Colonic mucosa (tissue), 4 donors: Measurements from ENCODE around the gene SUDS3. TPM values are rescaled to one million over a fixed set of nuclear protein-coding genes. Genes with fewer than 3 reads are reported as not detected.

ENCODE experiments used
- DNase-seq: peaks from one replicate; pipeline ENCODE4 v3.0.0-alpha.2; 2020
- H3K27ac ChIP-seq: fragments of 200-600 bp; one replicate; pipeline ENCODE4 v1.8.0; 2021
- H3K27me3 ChIP-seq: fragments of 200-600 bp; one replicate; pipeline ENCODE4 v1.8.0; 2021
- H3K36me3 ChIP-seq: fragments of 200-600 bp; one replicate; pipeline ENCODE4 v1.8.0; 2021
- H3K4me1 ChIP-seq: fragments of 200-600 bp; one replicate; pipeline ENCODE4 v1.8.0; 2021; ENCODE audit warnings: mild to moderate bottlenecking
- H3K4me3 ChIP-seq: fragments of 200-600 bp; one replicate; pipeline ENCODE4 v1.8.0; 2021
- H3K9ac ChIP-seq, 2 donors: one replicate each; pipeline ENCODE4 v1.7.0; 2013; ENCODE audit warnings: control low read depth in 2 of 2, low read depth in 2 of 2, low read length in 2 of 2
- H3K9me3 ChIP-seq: fragments of 200-600 bp; one replicate; pipeline ENCODE4 v1.8.0; 2021
- intact Hi-C: fragments of 100-400 bp; cut with DNase I; formaldehyde crosslinking; loops from one replicate; pipeline ENCODE4 v1.14.1; 2022
- total RNA-seq, 2 donors: library from RNA; stranded (reverse); fragmentation: NEBNext Ultra II Directional in 1 of 2; extraction: Animal tissue kit (Norgen Biotek cat#: 25700) in 1 of 2; gene quantifications; one replicate each; pipeline ENCODE4 v1.2.1, GENCODE V29; 2021
- TF ChIP-seq, protein P1 (sequence below): fragments of 200-600 bp; IDR thresholded peaks from one replicate; pipeline ENCODE4 v1.8.0; 2022; ENCODE audit warnings: antibody characterized with exemption, mild to moderate bottlenecking
- donor health status: healthy.
- donor health status: DM: no; HTN: no; CAD: no.
- donor health status: DM: no; HTN: no; CAD: no.

SUDS3 gene
- total RNA-seq, 2 donors from 2014 or later, result 42.0 to 51.8 TPM

DNA sequence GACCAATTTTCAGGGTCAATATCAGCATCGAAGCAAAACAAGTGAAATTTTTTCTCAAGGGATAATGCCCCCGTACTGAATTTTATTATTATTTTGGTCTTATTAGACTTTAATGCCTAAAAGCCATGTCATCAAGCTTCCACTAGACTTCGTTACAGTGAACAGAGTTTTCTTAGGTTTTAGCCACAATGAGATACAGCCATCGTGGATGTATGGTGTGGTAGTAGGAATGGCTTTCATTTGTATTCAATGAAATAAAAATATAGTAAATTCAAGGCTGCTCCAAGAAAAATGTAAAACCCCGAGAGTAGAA lies 15.3 kb upstream of the SUDS3 start:
- TF ChIP-seq, protein P1, sequence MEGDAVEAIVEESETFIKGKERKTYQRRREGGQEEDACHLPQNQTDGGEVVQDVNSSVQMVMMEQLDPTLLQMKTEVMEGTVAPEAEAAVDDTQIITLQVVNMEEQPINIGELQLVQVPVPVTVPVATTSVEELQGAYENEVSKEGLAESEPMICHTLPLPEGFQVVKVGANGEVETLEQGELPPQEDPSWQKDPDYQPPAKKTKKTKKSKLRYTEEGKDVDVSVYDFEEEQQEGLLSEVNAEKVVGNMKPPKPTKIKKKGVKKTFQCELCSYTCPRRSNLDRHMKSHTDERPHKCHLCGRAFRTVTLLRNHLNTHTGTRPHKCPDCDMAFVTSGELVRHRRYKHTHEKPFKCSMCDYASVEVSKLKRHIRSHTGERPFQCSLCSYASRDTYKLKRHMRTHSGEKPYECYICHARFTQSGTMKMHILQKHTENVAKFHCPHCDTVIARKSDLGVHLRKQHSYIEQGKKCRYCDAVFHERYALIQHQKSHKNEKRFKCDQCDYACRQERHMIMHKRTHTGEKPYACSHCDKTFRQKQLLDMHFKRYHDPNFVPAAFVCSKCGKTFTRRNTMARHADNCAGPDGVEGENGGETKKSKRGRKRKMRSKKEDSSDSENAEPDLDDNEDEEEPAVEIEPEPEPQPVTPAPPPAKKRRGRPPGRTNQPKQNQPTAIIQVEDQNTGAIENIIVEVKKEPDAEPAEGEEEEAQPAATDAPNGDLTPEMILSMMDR, result no peak
- H3K4me1 ChIP-seq, result no peaks in the 10 kb centered on the region

GRCh38 chr12:118361889-118362288 lies 14.5 kb upstream of the SUDS3 start:
- no peaks in the 10 kb centered on the region for H3K36me3 ChIP-seq
- no peak overlapping the region for H3K9ac ChIP-seq
- H3K4me3 ChIP-seq, result no peak overlapping the region
- H3K27ac ChIP-seq, result no peak overlapping the region
- no peaks in the 10 kb centered on the region for H3K27me3 ChIP-seq
- H3K4me1 ChIP-seq, result no peaks in the 10 kb centered on the region
- TF ChIP-seq, protein P1, result no peak
- intact Hi-C loops, result no loop called here
- no peaks in the 10 kb centered on the region for H3K9me3 ChIP-seq
- DNase-seq, result no peak

More for the DNA sequence above, 15.3 kb upstream of the SUDS3 start:
- H3K9me3 ChIP-seq, result no peaks in the 10 kb centered on the region
- no peaks in the 10 kb centered on the region for H3K27me3 ChIP-seq
- no peak overlapping the region for H3K4me3 ChIP-seq
- H3K27ac ChIP-seq, result no peak overlapping the region
- intact Hi-C loops, result no loop called here
- DNase-seq, result no peak
- no peak overlapping the region for H3K9ac ChIP-seq
- no peaks in the 10 kb centered on the region for H3K36me3 ChIP-seq

DNA sequence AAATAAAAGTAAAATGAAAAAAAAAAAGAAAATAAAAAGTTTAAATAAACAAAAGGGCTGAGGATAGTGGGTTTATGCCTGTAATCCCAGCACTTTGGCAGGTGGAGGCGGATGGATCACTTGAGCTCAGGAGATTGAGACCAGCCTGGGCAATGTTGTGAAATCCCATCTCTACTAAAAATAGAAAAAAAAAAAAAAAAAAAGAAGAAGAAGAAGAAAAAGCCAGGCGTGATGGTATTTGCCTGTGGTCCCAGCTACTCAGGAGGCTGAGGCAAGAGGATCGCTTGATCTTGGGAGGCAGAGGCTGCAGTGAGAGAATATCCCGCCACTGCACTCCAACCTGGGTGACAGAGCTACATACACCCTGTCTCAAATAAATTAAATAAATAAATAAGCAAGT lies 7.5 kb upstream of the SUDS3 start:
- Histone ChIP-seq H3K36me3 (no peaks in the 10 kb centered on the region), H3K9me3 (no peaks in the 10 kb centered on the region), H3K4me3 (no peak overlapping the region), H3K9ac (no peak overlapping the region), H3K27me3 (no peaks in the 10 kb centered on the region), H3K27ac (no peak overlapping the region), H3K4me1 (no peaks in the 10 kb centered on the region)
- intact Hi-C loops, result no loop called here
- TF ChIP-seq, protein P1, result no peak
- DNase-seq, result no peak

- TF ChIP-seq, protein P1, result no peak
- no peak for DNase-seq
- Histone ChIP-seq H3K4me3 (no peak overlapping the region), H3K9ac (no peak overlapping the region), H3K9me3 (no peaks in the 10 kb centered on the region), H3K27me3 (no peaks in the 10 kb centered on the region), H3K27ac (no peak overlapping the region), H3K36me3 (no peaks in the 10 kb centered on the region), H3K4me1 (no peaks in the 10 kb centered on the region)
- intact Hi-C loops, result no loop called here
Measured at GRCh38 chr12:118370601-118371000, 5.8 kb upstream of the SUDS3 start.

GRCh38 chr12:118371321-118372282 lies 4.8 kb upstream of the SUDS3 start:
- Histone ChIP-seq H3K9me3 (no peaks in the 10 kb centered on the region), H3K27me3 (no peaks in the 10 kb centered on the region), H3K9ac (peak overlapping the region; percentile 91 to 96), H3K4me3 (peak overlapping the region; percentile 95), H3K27ac (peak overlapping the region; percentile 86), H3K36me3 (no peaks in the 10 kb centered on the region), H3K4me1 (no peaks in the 10 kb centered on the region)
- peak; percentile 38 for DNase-seq
- intact Hi-C loops, result no loop called here
- TF ChIP-seq, protein P1, result no peak
